Stimulated activated CD4-positive, alpha-beta T cell treated with anti-CD3 and anti-CD28 coated beads, Interleukin-4, amount 100 ng/mL, for 1 hour (primary cell): ENCODE measurements around the gene KLF2.
"Not testable (repeated sequence)": the region's sequence is repeated elsewhere in the genome, so short reads cannot be mapped to it uniquely, and the experiment has no call there.

ENCODE experiments used
- DNase-seq: peaks from one replicate; pipeline ENCODE4 v3.0.0-alpha.2; 2020

The KLF2 gene

GRCh38 chr19:16338470-16339360 is 14.1 kb downstream of the KLF2 start:
- peak; percentile 50 for DNase-seq

- DNase-seq: no peak
These were observed 14.7 kb downstream of the KLF2 start for GRCh38 chr19:16339361-16339725.

- no peak for DNase-seq
These were observed 15.5 kb downstream of the KLF2 start for GRCh38 chr19:16340092-16340491.

- no peak for DNase-seq
These were observed 16.0 kb downstream of the KLF2 start for GRCh38 chr19:16340654-16341053.

GRCh38 chr19:16342002-16342715 is 17.5 kb downstream of the KLF2 start:
- DNase-seq: peak; percentile 57

GRCh38 chr19:16343156-16343555 is 18.5 kb downstream of the KLF2 start:
- DNase-seq: no peak

- DNase-seq: no peak
These were observed 20.8 kb downstream of the KLF2 start for GRCh38 chr19:16345457-16345856.

GRCh38 chr19:16347099-16347498 is 22.5 kb downstream of the KLF2 start:
- not testable (repeated sequence) for DNase-seq

- DNase-seq: no peak
These were observed 23.1 kb downstream of the KLF2 start for GRCh38 chr19:16347706-16348105.

- no peak for DNase-seq
These were observed 25.0 kb downstream of the KLF2 start for GRCh38 chr19:16349551-16350152.

- DNase-seq: no peak
These were observed 26.6 kb downstream of the KLF2 start for GRCh38 chr19:16351133-16351809.

GRCh38 chr19:16355293-16356043 is 30.8 kb downstream of the KLF2 start:
- no peak for DNase-seq

GRCh38 chr19:16358456-16358855 is 33.8 kb downstream of the KLF2 start:
- no peak for DNase-seq

- no peak for DNase-seq
These were observed 34.4 kb downstream of the KLF2 start for GRCh38 chr19:16359074-16359473.

GRCh38 chr19:16359964-16360363 is 35.3 kb downstream of the KLF2 start:
- DNase-seq: no peak

- DNase-seq: no peak
These were observed 36.1 kb downstream of the KLF2 start for GRCh38 chr19:16360738-16361137.

- no peak for DNase-seq
These were observed 36.6 kb downstream of the KLF2 start for GRCh38 chr19:16361254-16361653.

GRCh38 chr19:16361926-16362325 is 37.3 kb downstream of the KLF2 start:
- DNase-seq: no peak

- DNase-seq: no peak
These were observed 38.7 kb downstream of the KLF2 start for GRCh38 chr19:16363133-16363851.

GRCh38 chr19:16363852-16364230 is 39.2 kb downstream of the KLF2 start:
- DNase-seq: no peak

GRCh38 chr19:16364231-16364865 is 39.7 kb downstream of the KLF2 start:
- DNase-seq: no peak
